ENCODE data around the gene LIPM. TPM values are rescaled to one million over a fixed set of nuclear protein-coding genes. Genes with fewer than 3 reads are reported as not detected.

The LIPM gene, protein sequence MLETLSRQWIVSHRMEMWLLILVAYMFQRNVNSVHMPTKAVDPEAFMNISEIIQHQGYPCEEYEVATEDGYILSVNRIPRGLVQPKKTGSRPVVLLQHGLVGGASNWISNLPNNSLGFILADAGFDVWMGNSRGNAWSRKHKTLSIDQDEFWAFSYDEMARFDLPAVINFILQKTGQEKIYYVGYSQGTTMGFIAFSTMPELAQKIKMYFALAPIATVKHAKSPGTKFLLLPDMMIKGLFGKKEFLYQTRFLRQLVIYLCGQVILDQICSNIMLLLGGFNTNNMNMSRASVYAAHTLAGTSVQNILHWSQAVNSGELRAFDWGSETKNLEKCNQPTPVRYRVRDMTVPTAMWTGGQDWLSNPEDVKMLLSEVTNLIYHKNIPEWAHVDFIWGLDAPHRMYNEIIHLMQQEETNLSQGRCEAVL
- total RNA-seq (not detected in 2 replicates), polyA plus RNA-seq (not detected in 2 replicates)

- peaks cover 4% of the 10 kb centered on the region for H3K4me1 ChIP-seq (ENCODE audit: low read depth)
- no peak for TF ChIP-seq CTCF (IDR thresholded peaks at IDR 0.05; ENCODE audit: low read depth, low read length)
- no peak for DNase-seq (ENCODE audit: low read depth in 1 of 2, low spot score in 1 of 2)
- no peak within 1 kb of the TSS for H3K4me3 ChIP-seq
- no peaks in the 10 kb centered on the region for H3K9me3 ChIP-seq (ENCODE audit: low read depth)
- no peaks in the 10 kb centered on the region for H3K36me3 ChIP-seq
- no peaks in the 10 kb centered on the region for H3K27me3 ChIP-seq
- no peak within 1 kb of the TSS for H3K27ac ChIP-seq
Observed at GRCh38 chr10:88802523-88803285, at the start of gene LIPM. Gene LIPM (plus strand): TSS chr10:88802730. CDS start chr10:88802897, 167 bp downstream.

DNA sequence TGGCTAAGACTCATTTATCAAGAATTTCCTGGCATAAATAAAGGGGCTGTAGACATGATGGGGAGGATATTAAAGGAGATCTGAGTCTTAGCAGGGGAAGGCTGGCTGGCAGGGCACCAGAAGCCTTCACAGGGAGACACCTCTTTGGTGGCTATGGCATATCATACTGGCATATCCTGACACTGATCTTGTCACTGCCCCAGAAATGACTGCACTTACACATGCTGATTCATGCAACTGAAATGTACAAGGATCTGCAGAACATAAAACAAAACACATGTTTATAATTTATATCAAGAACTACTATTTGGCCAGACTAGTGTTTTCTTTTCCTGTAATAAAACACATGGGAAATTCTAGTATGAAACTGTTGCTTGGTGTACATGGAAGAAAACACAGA, 48.2 kb upstream of the LIPM start:
- no peak for TF ChIP-seq CTCF (IDR thresholded peaks at IDR 0.05; ENCODE audit: low read depth, low read length)
- no peak overlapping the region for H3K27ac ChIP-seq
- no peaks in the 10 kb centered on the region for H3K27me3 ChIP-seq
- no peaks in the 10 kb centered on the region for H3K36me3 ChIP-seq
- H3K4me1 ChIP-seq (ENCODE audit: low read depth): no peaks in the 10 kb centered on the region
- DNase-seq (ENCODE audit: low read depth in 1 of 2, low spot score in 1 of 2): peak in 1 of 2 donors; percentile 31
- H3K4me3 ChIP-seq: no peak overlapping the region
- no peaks in the 10 kb centered on the region for H3K9me3 ChIP-seq (ENCODE audit: low read depth)

DNA sequence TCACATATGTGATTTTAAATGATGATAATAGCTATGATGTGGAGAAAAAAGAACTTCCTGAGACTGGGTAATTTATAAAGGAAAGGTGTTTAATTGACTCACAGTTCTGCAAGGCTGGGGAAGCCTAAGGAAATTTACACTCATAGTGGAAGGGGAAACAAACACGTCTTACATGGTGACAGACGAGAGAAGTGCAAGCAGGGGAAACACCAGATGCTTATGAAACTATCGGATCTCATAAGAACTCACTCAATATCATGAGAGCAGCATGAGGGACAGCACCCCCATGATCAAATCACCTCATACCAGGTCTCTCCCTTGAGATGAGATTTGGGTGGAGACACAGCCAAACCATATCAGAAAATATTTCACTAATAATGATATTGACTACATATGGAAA, 46.8 kb upstream of the LIPM start:
- DNase-seq (ENCODE audit: low read depth in 1 of 2, low spot score in 1 of 2): no peak
- no peak overlapping the region for H3K4me3 ChIP-seq
- H3K9me3 ChIP-seq (ENCODE audit: low read depth): no peaks in the 10 kb centered on the region
- H3K4me1 ChIP-seq (ENCODE audit: low read depth): no peaks in the 10 kb centered on the region
- no peak overlapping the region for H3K27ac ChIP-seq
- no peak for TF ChIP-seq CTCF (IDR thresholded peaks at IDR 0.05; ENCODE audit: low read depth, low read length)
- no peaks in the 10 kb centered on the region for H3K36me3 ChIP-seq
- no peaks in the 10 kb centered on the region for H3K27me3 ChIP-seq

- no peaks in the 10 kb centered on the region for H3K9me3 ChIP-seq (ENCODE audit: low read depth)
- H3K27ac ChIP-seq: no peak overlapping the region
- TF ChIP-seq CTCF (IDR thresholded peaks at IDR 0.05; ENCODE audit: low read depth, low read length): no peak
- no peak for DNase-seq (ENCODE audit: low read depth in 1 of 2, low spot score in 1 of 2)
- no peaks in the 10 kb centered on the region for H3K36me3 ChIP-seq
- H3K4me1 ChIP-seq (ENCODE audit: low read depth): no peaks in the 10 kb centered on the region
- no peak overlapping the region for H3K4me3 ChIP-seq
- H3K27me3 ChIP-seq: no peaks in the 10 kb centered on the region
Observed at GRCh38 chr10:88756660-88757059, 45.9 kb upstream of the LIPM start.

DNA sequence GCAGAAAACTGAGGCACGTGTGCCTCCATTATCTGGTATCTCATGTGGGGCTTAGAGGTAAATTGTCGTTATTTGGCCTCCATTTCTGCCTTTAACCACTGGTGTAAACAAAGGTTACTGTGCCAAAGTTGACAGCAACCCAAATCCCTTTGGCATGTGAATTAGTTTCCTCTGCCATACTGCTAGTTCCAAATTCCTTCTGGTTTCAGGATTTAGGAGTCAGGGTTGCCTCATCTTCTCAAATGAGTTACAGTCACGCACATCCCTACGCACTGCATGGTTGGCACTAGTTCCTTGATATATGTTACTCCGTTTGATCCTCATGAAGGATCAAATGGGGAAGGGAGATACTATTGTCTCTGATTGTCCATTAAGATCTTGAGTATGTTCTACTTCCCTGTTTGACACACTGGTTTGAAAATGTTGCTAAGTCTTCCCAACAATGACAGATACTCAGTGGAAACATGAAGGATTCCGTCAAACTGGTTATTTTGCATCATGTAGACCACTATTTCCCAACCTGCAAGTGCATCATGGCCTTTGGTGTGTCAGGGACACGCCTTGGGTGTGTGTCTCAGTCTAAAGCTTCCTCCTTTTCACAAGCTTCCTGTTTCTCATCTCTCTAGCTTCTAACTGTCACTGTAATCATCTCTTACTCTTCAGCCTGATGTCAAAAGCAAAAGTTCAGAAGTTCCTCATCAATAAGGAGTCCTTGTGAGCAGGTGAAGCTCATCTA, 43.0 kb upstream of the LIPM start, which contains the start of gene LIPN:
TSS of gene LIPN (plus strand) at position 655 of the 736 bp plus-strand sequence. CDS start 1,386 bp downstream, outside the sequence.
- H3K36me3 ChIP-seq: no peaks in the 10 kb centered on the region
- no peak for DNase-seq (ENCODE audit: low read depth in 1 of 2, low spot score in 1 of 2)
- no peak within 1 kb of the TSS for H3K4me3 ChIP-seq
- no peak within 1 kb of the TSS for H3K27ac ChIP-seq
- H3K4me1 ChIP-seq (ENCODE audit: low read depth): peaks cover 16% of the 10 kb centered on the region
- no peak for TF ChIP-seq CTCF (IDR thresholded peaks at IDR 0.05; ENCODE audit: low read depth, low read length)
- H3K27me3 ChIP-seq: no peaks in the 10 kb centered on the region
- H3K9me3 ChIP-seq (ENCODE audit: low read depth): no peaks in the 10 kb centered on the region

All from cardiac muscle cell (in vitro differentiated cells and primary cell).